Adipocyte (in vitro differentiated cells): ENCODE data around the gene NFATC2.
"Not testable (repeated sequence)": the region's sequence is repeated elsewhere in the genome, so short reads cannot be mapped to it uniquely, and the experiment has no call there.

ENCODE experiments used
- DNase-seq: peaks from one replicate; pipeline ENCODE4 v3.0.0-alpha.2; 2015; ENCODE audit warnings: low read depth
- H3K27me3 ChIP-seq: replicated peaks from 2 replicates; pipeline ENCODE4 v1.7.0; 2013; ENCODE audit warnings: mild to moderate bottlenecking, low read length, moderate library complexity; ENCODE audit not compliant: control insufficient read depth, insufficient read depth
- H3K36me3 ChIP-seq: 2 replicates; pipeline ENCODE4 v1.7.0; 2013; ENCODE audit warnings: low read length, mild to moderate bottlenecking, moderate library complexity; ENCODE audit not compliant: control insufficient read depth, insufficient read depth, severe bottlenecking
- H3K4me1 ChIP-seq: 2 replicates; pipeline ENCODE4 v1.7.0; 2013; ENCODE audit warnings: mild to moderate bottlenecking, low read length, moderate library complexity; ENCODE audit not compliant: control insufficient read depth, insufficient read depth
- H3K4me3 ChIP-seq: 2 replicates; pipeline ENCODE4 v1.7.0; 2013; ENCODE audit warnings: mild to moderate bottlenecking, low read length, moderate library complexity
- H3K9ac ChIP-seq: 2 replicates; pipeline ENCODE4 v1.7.0; 2013; ENCODE audit warnings: mild to moderate bottlenecking, low read length, moderate library complexity
- H3K9me3 ChIP-seq: 2 replicates; pipeline ENCODE4 v1.7.0; 2013; ENCODE audit warnings: mild to moderate bottlenecking, low read length, moderate library complexity; ENCODE audit not compliant: control insufficient read depth

The NFATC2 gene

DNA sequence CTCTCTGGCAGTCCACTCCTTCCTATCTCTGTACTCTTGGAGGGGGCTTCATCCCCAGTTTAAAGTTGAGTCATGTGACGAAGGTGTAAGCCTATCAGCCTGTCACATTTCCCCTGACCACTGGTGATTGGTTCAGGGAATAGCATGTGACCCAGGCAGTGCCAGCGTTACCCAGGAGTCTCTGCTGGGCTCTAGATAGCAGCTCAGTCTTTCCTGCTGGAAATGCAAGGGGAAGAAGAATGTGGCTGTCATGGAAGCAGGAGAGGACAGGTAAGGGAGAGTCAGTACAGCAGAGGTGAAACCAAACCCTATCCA is 35.6 kb upstream of the NFATC2 start:
- Histone ChIP-seq H3K9me3 (peaks cover 11% of the 10 kb centered on the region), H3K4me1 (peaks cover 6% of the 10 kb centered on the region), H3K4me3 (no peak overlapping the region), H3K27me3 (no peaks in the 10 kb centered on the region), H3K36me3 (no peaks in the 10 kb centered on the region), H3K9ac (no peak overlapping the region)
- no peak for DNase-seq

- H3K4me3 ChIP-seq = no peak overlapping the region
- no peak for DNase-seq
- peaks cover under 1% of the 10 kb centered on the region for H3K27me3 ChIP-seq
- peaks cover 11% of the 10 kb centered on the region for H3K9me3 ChIP-seq
- H3K9ac ChIP-seq = no peak overlapping the region
- peaks cover 6% of the 10 kb centered on the region for H3K4me1 ChIP-seq
- no peaks in the 10 kb centered on the region for H3K36me3 ChIP-seq
Observed at GRCh38 chr20:51577432-51578144, 35.1 kb upstream of the NFATC2 start.

GRCh38 chr20:51575486-51575885 is 33.0 kb upstream of the NFATC2 start:
- H3K9ac ChIP-seq = no peak overlapping the region
- peaks cover 11% of the 10 kb centered on the region for H3K9me3 ChIP-seq
- H3K4me3 ChIP-seq = no peak overlapping the region
- H3K27me3 ChIP-seq = peaks cover 5% of the 10 kb centered on the region
- DNase-seq = no peak
- H3K36me3 ChIP-seq = no peaks in the 10 kb centered on the region
- peaks cover 11% of the 10 kb centered on the region for H3K4me1 ChIP-seq

DNA sequence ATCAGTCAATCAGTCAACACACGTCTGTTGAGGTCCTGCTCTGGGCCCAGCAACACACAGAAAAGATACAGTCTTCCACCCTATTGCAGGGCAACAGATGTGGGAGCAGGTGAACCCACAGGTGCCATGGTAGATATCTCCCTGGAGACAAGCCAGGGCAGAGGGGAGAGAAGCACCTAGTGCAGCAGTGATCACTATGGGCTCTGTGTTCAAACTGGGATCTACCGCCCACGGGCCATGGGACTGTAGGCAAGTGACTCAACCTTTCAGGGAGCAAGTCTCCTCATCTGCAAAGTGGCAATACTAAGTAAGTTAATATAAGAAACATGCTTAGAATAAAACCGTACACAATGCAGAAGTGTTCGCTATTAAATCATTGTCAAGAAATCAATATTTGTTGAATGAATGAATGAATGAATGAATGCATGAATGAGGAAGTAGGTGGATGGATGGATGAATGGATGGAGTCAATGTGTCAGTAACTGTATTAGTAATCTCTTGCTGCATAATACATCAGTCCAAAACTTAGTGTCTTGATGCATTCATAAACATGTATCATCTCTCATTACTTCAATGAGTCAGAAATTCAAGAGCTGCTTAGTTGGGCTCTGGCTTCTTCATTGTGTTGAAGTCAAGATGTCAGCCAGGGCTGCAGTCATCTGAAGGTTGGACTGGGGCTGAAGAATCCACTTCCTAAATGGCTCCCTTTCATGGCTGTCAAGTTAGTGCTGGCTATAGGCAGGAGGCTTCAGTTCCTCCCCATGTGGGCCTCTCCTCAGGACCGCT is 31.9 kb upstream of the NFATC2 start:
- no peaks in the 10 kb centered on the region for H3K36me3 ChIP-seq
- peaks cover 11% of the 10 kb centered on the region for H3K9me3 ChIP-seq
- no peak overlapping the region for H3K4me3 ChIP-seq
- DNase-seq = no peak
- H3K9ac ChIP-seq = no peak overlapping the region
- H3K27me3 ChIP-seq = peaks cover 5% of the 10 kb centered on the region
- peaks cover 13% of the 10 kb centered on the region for H3K4me1 ChIP-seq

GRCh38 chr20:51573576-51574243 is 31.2 kb upstream of the NFATC2 start:
- Histone ChIP-seq H3K4me3 (no peak overlapping the region), H3K9ac (no peak overlapping the region), H3K4me1 (peaks cover 7% of the 10 kb centered on the region)

GRCh38 chr20:51571460-51571794 is 28.9 kb upstream of the NFATC2 start:
- H3K9ac ChIP-seq = no peak overlapping the region
- DNase-seq = no peak
- no peak overlapping the region for H3K4me3 ChIP-seq
- no peaks in the 10 kb centered on the region for H3K36me3 ChIP-seq
- peaks cover 11% of the 10 kb centered on the region for H3K9me3 ChIP-seq
- peaks cover 7% of the 10 kb centered on the region for H3K4me1 ChIP-seq
- peaks cover 11% of the 10 kb centered on the region for H3K27me3 ChIP-seq

More at GRCh38 chr20:51573576-51574243, 31.2 kb upstream of the NFATC2 start:
- peak; percentile 30 for DNase-seq
- peaks cover 11% of the 10 kb centered on the region for H3K9me3 ChIP-seq
- no peaks in the 10 kb centered on the region for H3K36me3 ChIP-seq
- H3K27me3 ChIP-seq = peaks cover 5% of the 10 kb centered on the region

DNA sequence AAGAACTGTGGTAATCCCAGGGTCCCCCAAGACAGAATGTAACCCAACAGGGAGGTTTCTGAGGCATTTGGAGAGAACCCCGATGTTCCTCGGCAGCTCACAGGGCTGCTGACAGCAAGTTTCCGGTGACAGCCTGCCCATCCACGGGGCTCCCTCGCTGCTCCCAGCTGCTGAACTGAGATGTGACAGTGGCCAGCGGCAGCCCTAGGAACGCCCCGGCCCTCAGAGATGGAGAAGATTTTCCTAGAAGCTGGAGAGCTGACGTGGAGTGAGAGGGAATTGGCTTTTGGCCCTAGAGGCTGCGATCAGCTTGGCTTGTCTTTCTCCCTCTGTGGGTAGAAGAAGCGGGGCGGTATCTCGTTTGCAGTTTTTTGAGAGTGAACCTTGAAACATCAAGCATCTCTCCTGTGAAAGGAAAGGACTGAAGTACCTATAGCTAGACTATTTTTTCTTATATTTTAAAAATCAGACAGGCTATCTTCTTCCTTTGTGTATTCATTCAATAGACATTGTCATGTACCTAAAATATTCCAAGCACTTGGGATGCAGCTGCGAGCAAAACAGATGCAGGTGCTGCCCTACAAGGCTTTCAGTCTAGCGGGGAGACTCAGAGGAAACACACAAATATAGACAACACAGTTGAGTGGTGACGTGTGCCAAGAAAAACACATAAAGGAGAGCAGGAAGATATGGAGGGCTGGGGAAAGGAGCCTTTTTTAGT is 28.4 kb upstream of the NFATC2 start:
- no peak for DNase-seq

DNA sequence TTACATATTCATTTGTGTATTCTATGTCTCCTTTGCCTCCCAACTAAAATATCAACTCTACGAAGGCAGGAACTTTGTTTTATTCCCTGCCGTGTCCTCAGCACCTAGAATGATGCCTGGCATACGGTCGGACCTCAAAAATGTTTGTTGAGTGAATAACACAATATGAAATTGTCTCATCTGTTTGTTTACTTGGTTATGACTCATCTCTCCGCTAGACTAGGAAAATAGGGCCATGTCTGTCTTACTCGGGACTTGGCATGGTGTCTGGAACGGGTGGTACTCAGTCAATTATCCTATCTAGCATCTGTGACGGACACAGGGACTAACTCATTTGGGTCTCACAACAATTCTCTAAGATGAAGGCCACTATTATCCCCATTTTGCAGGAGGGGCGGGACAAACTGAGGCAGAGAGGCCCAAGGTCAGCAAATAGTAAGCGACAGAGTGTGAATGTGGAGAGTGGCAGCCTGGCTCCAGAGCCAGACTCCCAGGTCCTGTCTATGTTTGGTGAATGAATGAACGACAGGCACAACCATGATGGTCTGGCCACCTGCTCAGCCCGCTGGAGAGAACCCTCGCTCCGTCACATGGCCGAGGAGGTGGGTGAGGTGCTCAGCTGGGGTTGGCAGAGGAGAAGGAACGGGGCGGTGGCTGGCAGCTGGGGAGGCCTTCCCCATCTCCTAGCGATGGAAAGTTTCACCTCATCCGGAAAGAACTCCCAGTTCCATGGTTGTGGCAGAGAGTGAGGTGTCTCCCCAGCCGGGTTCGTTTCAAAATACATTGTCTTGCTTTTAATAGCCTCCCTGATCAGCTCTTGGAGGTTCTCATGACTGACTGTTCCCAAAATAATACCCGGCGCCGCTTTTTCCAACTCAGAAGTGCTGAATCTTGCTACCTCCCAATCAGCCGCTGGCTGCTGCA is 27.6 kb upstream of the NFATC2 start:
- Histone ChIP-seq H3K9ac (no peak overlapping the region), H3K4me1 (peaks cover 16% of the 10 kb centered on the region), H3K36me3 (no peaks in the 10 kb centered on the region), H3K9me3 (peaks cover 7% of the 10 kb centered on the region), H3K4me3 (peak overlapping the region; percentile 10), H3K27me3 (peaks cover 11% of the 10 kb centered on the region)
- peak; percentile 28 for DNase-seq

More for the DNA sequence above, 28.4 kb upstream of the NFATC2 start:
- Histone ChIP-seq H3K9ac (no peak overlapping the region), H3K27me3 (peaks cover 11% of the 10 kb centered on the region), H3K4me1 (peaks cover 11% of the 10 kb centered on the region), H3K9me3 (peaks cover 11% of the 10 kb centered on the region), H3K36me3 (no peaks in the 10 kb centered on the region), H3K4me3 (peak overlapping the region; percentile 10)

GRCh38 chr20:51568533-51568932 is 26.0 kb upstream of the NFATC2 start:
- not testable (repeated sequence) for H3K36me3 ChIP-seq, H3K4me3 ChIP-seq, H3K9ac ChIP-seq, DNase-seq, H3K9me3 ChIP-seq
- peaks cover 23% of the 10 kb centered on the region for H3K4me1 ChIP-seq
- peaks cover 11% of the 10 kb centered on the region for H3K27me3 ChIP-seq

DNA sequence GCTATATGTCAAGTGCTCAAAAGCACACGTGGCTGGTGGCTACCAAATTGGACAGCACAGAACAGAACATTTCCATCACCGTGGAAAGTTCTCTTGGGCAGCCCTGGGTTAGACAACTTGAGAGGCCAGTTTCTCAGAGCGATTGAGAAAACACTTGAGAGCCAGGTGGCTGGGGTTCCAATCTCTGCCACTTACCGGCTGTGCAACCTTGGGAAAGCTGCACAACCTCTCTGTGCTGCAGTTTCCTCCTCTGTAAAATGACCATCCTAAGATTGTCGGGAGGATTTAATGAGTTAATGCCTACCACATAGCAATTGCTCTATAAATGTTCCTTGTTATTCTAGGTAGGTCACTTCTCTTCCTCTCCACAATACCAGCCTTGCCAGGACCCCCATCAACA is 25.1 kb upstream of the NFATC2 start:
- peaks cover 32% of the 10 kb centered on the region for H3K4me1 ChIP-seq
- no peak overlapping the region for H3K4me3 ChIP-seq
- no peaks in the 10 kb centered on the region for H3K36me3 ChIP-seq
- no peak overlapping the region for H3K9ac ChIP-seq
- no peak for DNase-seq
- peaks cover 11% of the 10 kb centered on the region for H3K27me3 ChIP-seq
- no peaks in the 10 kb centered on the region for H3K9me3 ChIP-seq
